GM23338 (cell line): Measurements from ENCODE around the gene RAC3. TPM values are rescaled to one million over a fixed set of nuclear protein-coding genes. Genes with fewer than 3 reads are reported as not detected.

Experiments
- ATAC-seq: fragments of 200-7000 bp; cut with Tn5 transposase; 3 replicates; pipeline ENCODE4 v1.9.1; 2020
- DNase-seq: peaks from one replicate; pipeline ENCODE4 v3.0.0-alpha.2; 2015; ENCODE audit warnings: low spot score
- H2AFZ ChIP-seq: fragments of 200-600 bp; sonication (generic); 2 replicates; pipeline ENCODE4 v1.8.0; 2016; ENCODE audit warnings: antibody characterized with exemption, mild to moderate bottlenecking, moderate library complexity
- H3F3A ChIP-seq: fragments of 200-600 bp; sonication (generic); replicated peaks from 2 replicates; pipeline ENCODE4 v1.8.0; 2017; ENCODE audit warnings: antibody characterized with exemption, mixed run types, low read depth
- H3K27ac ChIP-seq: fragments of 200-600 bp; sonication (generic); 2 replicates; pipeline ENCODE4 v1.6.1; 2016; ENCODE audit warnings: low read depth
- H3K27me3 ChIP-seq: fragments of 200-600 bp; sonication (generic); 2 replicates; pipeline ENCODE4 v1.8.0; 2016; ENCODE audit warnings: mild to moderate bottlenecking, mixed run types, moderate library complexity; ENCODE audit not compliant: insufficient read depth
- H3K36me3 ChIP-seq: fragments of 200-600 bp; sonication (generic); 2 replicates; pipeline ENCODE4 v1.8.0; 2016; ENCODE audit warnings: mild to moderate bottlenecking; ENCODE audit not compliant: insufficient read depth
- H3K4me1 ChIP-seq: fragments of 200-600 bp; sonication (generic); 2 replicates; pipeline ENCODE4 v1.8.0; 2016; ENCODE audit warnings: mild to moderate bottlenecking, moderate library complexity; ENCODE audit not compliant: insufficient read depth
- H3K4me2 ChIP-seq: fragments of 200-600 bp; sonication (generic); 2 replicates; pipeline ENCODE4 v1.7.1; 2017; ENCODE audit warnings: mixed run types
- H3K4me3 ChIP-seq: fragments of 200-600 bp; sonication (generic); 2 replicates; pipeline ENCODE4 v1.6.1; 2016; ENCODE audit warnings: mixed run types
- H3K79me2 ChIP-seq: fragments of 200-600 bp; sonication (generic); replicated peaks from 2 replicates; pipeline ENCODE4 v1.8.0; 2017; ENCODE audit warnings: mild to moderate bottlenecking; ENCODE audit not compliant: insufficient read depth
- H3K9me2 ChIP-seq: fragments of 200-600 bp; sonication (generic); 2 replicates; pipeline ENCODE4 v1.8.0; 2017; ENCODE audit not compliant: insufficient read depth
- H4K20me1 ChIP-seq: fragments of 200-600 bp; sonication (generic); replicated peaks from 2 replicates; pipeline ENCODE4 v1.8.0; 2017; ENCODE audit warnings: mild to moderate bottlenecking; ENCODE audit not compliant: insufficient read depth
- H3K27ac Mint-ChIP-seq: 2 replicates; pipeline ENCODE4 v1.8.0; 2020; ENCODE audit warnings: inconsistent platforms, mild to moderate bottlenecking, moderate library complexity, mixed read lengths
- H3K27me3 Mint-ChIP-seq: 3 replicates; pipeline ENCODE4 v1.8.0; 2022; ENCODE audit warnings: low read depth, mild to moderate bottlenecking, moderate library complexity, mixed read lengths, inconsistent platforms; ENCODE audit not compliant: insufficient read depth, poor library complexity
- H3K36me3 Mint-ChIP-seq: 3 replicates; pipeline ENCODE4 v1.8.0; 2021; ENCODE audit warnings: low read depth, mild to moderate bottlenecking, inconsistent platforms, moderate library complexity, mixed read lengths
- H3K4me1 Mint-ChIP-seq: 3 replicates; pipeline ENCODE4 v1.8.0; 2020; ENCODE audit warnings: mild to moderate bottlenecking, inconsistent platforms, mixed read lengths
- H3K4me3 Mint-ChIP-seq: 3 replicates; pipeline ENCODE4 v1.8.0; 2021; ENCODE audit warnings: moderate library complexity, mild to moderate bottlenecking, inconsistent platforms, mixed read lengths
- H3K9me3 Mint-ChIP-seq: 3 replicates; pipeline ENCODE4 v1.8.0; 2020; ENCODE audit warnings: moderate library complexity, mild to moderate bottlenecking, inconsistent platforms, mixed read lengths
- CREB1 ChIP-seq: fragments of 250-450 bp; sonication (Bioruptor Pico); IDR thresholded peaks from 2 replicates; pipeline ENCODE4 v1.5.0; 2020; ENCODE audit warnings: low read depth, mild to moderate bottlenecking, moderate library complexity
- EZH2phosphoT487 ChIP-seq: fragments of 200-600 bp; sonication (generic); IDR thresholded peaks from one replicate; pipeline ENCODE4 v1.8.1; 2018; ENCODE audit warnings: antibody characterized with exemption; ENCODE audit not compliant: unreplicated experiment
- JUNB ChIP-seq: IDR thresholded peaks from one replicate; pipeline ENCODE4 v1.6.1; 2016; ENCODE audit warnings: antibody characterized with exemption; ENCODE audit not compliant: unreplicated experiment
- NANOG ChIP-seq: IDR thresholded peaks from 2 replicates; pipeline ENCODE4 v1.6.1; 2016; ENCODE audit warnings: antibody characterized with exemption, borderline replicate concordance
- POLR2AphosphoS5 ChIP-seq: IDR thresholded peaks from 2 replicates; pipeline ENCODE4 v1.6.1; 2016; ENCODE audit warnings: antibody characterized with exemption, low read depth
- REST ChIP-seq: IDR thresholded peaks from one replicate; pipeline ENCODE4 v1.6.1; 2018; ENCODE audit warnings: antibody characterized with exemption; ENCODE audit not compliant: unreplicated experiment
- STAT1 ChIP-seq: IDR thresholded peaks from one replicate; pipeline ENCODE4 v1.6.1; 2016; ENCODE audit warnings: antibody characterized with exemption; ENCODE audit not compliant: unreplicated experiment
- ZNF331 ChIP-seq: fragments of 250-450 bp; sonication (Bioruptor Pico); IDR thresholded peaks from 2 replicates; pipeline ENCODE4 v1.5.0; 2020; ENCODE audit warnings: low read depth, mild to moderate bottlenecking, moderate library complexity
- polyA plus RNA-seq: library from polyadenylated mRNA; unstranded; fragments of >200 nt; fragmentation: Nextera tagmentation; extraction: Ambion mirVana; gene quantifications from 2 replicates; pipeline ENCODE4 v1.2.1, GENCODE V29; 2016
- total RNA-seq: library from RNA; depleted of rRNA; stranded (reverse); fragments of >200 nt; shearing (Covaris generic); gene quantifications from 2 replicates; pipeline ENCODE4 v1.2.3, GENCODE V29; 2014
- TF ChIP-seq, protein P1 (sequence below): fragments of 250-450 bp; sonication (Bioruptor Pico); IDR thresholded peaks from 2 replicates; pipeline ENCODE4 v1.5.0; 2020; ENCODE audit warnings: mild to moderate bottlenecking, moderate library complexity
- TF ChIP-seq, protein P2 (sequence below): IDR thresholded peaks from 2 replicates; pipeline ENCODE4 v1.6.1; 2016; ENCODE audit warnings: antibody characterized with exemption

Gene RAC3
- total and polyA plus RNA-seq, 2 experiments from 2014 or later: 31.5 to 293 TPM

DNA sequence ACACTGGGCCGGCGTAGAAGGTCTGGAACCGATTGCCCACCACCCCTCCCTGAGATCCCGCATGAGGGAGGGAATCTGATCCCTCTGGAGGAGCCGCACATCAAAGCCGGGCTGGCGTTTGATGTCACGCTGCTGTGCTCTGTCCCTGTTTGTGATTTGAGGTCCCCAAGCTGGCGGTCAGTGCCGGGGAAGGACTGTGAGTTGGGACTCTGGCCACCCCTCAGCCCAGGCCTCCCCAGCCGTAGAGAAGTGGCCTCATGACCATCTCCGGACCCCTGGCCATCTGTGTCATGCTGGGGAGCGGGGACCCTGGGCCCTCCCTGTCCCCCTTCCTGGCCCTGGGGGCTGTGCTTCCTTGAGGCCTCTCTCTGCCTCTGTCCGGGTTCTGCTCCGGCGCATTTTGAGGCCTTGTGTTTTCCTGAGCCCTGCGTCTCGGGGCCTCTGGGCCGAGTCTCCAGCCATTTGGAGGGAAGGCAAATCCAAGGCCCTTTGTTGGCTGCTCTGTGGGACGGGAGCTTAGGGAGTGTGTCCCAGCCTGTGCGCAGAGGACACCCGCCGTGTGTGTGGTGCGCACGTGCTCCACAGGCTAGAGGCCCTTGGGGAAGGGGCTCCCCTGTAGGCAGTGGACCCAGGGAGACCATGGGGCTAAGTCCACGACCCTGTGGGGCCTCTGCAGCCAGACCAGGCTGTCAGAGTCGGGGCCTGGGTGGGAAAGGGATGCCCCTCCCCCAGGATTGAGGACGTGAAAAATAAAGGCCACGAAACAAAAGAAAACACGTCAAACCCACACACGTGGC lies 39.0 kb upstream of the RAC3 start (continued):
- TF ChIP-seq, protein P1, sequence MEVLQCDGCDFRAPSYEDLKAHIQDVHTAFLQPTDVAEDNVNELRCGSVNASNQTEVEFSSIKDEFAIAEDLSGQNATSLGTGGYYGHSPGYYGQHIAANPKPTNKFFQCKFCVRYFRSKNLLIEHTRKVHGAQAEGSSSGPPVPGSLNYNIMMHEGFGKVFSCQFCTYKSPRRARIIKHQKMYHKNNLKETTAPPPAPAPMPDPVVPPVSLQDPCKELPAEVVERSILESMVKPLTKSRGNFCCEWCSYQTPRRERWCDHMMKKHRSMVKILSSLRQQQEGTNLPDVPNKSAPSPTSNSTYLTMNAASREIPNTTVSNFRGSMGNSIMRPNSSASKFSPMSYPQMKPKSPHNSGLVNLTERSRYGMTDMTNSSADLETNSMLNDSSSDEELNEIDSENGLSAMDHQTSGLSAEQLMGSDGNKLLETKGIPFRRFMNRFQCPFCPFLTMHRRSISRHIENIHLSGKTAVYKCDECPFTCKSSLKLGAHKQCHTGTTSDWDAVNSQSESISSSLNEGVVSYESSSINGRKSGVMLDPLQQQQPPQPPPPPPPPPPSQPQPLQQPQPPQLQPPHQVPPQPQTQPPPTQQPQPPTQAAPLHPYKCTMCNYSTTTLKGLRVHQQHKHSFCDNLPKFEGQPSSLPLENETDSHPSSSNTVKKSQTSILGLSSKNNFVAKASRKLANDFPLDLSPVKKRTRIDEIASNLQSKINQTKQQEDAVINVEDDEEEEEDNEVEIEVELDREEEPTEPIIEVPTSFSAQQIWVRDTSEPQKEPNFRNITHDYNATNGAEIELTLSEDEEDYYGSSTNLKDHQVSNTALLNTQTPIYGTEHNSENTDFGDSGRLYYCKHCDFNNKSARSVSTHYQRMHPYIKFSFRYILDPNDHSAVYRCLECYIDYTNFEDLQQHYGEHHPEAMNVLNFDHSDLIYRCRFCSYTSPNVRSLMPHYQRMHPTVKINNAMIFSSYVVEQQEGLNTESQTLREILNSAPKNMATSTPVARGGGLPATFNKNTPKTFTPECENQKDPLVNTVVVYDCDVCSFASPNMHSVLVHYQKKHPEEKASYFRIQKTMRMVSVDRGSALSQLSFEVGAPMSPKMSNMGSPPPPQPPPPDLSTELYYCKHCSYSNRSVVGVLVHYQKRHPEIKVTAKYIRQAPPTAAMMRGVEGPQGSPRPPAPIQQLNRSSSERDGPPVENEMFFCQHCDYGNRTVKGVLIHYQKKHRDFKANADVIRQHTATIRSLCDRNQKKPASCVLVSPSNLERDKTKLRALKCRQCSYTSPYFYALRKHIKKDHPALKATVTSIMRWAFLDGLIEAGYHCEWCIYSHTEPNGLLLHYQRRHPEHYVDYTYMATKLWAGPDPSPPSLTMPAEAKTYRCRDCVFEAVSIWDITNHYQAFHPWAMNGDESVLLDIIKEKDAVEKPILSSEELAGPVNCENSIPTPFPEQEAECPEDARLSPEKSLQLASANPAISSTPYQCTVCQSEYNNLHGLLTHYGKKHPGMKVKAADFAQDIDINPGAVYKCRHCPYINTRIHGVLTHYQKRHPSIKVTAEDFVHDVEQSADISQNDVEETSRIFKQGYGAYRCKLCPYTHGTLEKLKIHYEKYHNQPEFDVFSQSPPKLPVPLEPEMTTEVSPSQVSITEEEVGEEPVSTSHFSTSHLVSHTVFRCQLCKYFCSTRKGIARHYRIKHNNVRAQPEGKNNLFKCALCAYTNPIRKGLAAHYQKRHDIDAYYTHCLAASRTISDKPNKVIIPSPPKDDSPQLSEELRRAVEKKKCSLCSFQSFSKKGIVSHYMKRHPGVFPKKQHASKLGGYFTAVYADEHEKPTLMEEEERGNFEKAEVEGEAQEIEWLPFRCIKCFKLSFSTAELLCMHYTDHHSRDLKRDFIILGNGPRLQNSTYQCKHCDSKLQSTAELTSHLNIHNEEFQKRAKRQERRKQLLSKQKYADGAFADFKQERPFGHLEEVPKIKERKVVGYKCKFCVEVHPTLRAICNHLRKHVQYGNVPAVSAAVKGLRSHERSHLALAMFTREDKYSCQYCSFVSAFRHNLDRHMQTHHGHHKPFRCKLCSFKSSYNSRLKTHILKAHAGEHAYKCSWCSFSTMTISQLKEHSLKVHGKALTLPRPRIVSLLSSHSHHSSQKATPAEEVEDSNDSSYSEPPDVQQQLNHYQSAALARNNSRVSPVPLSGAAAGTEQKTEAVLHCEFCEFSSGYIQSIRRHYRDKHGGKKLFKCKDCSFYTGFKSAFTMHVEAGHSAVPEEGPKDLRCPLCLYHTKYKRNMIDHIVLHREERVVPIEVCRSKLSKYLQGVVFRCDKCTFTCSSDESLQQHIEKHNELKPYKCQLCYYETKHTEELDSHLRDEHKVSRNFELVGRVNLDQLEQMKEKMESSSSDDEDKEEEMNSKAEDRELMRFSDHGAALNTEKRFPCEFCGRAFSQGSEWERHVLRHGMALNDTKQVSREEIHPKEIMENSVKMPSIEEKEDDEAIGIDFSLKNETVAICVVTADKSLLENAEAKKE (CRISPR knock-in tag): no peak
- TF ChIP-seq NANOG: no peak
- TF ChIP-seq, protein P2, sequence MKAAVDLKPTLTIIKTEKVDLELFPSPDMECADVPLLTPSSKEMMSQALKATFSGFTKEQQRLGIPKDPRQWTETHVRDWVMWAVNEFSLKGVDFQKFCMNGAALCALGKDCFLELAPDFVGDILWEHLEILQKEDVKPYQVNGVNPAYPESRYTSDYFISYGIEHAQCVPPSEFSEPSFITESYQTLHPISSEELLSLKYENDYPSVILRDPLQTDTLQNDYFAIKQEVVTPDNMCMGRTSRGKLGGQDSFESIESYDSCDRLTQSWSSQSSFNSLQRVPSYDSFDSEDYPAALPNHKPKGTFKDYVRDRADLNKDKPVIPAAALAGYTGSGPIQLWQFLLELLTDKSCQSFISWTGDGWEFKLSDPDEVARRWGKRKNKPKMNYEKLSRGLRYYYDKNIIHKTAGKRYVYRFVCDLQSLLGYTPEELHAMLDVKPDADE: no peak

- no peak for ATAC-seq
- H3K36me3 ChIP-seq: no peaks in the 10 kb centered on the region
- no peak overlapping the region for H3K4me2 ChIP-seq
- H3K36me3 Mint-ChIP-seq: peaks cover 13% of the 10 kb centered on the region
- H3K27me3 ChIP-seq: no peaks in the 10 kb centered on the region
- H3K27ac Mint-ChIP-seq: no peak overlapping the region
- H3K9me2 ChIP-seq: no peaks in the 10 kb centered on the region
- H3K4me3 ChIP-seq: no peak overlapping the region
- H3K79me2 ChIP-seq: no peaks in the 10 kb centered on the region
- peaks cover 13% of the 10 kb centered on the region for H3K27me3 Mint-ChIP-seq
- no peak for DNase-seq
- peaks cover 11% of the 10 kb centered on the region; the same call in 1 of the 2 replicates for H3K4me1 ChIP-seq
- H3K4me3 Mint-ChIP-seq: no peak overlapping the region
- peaks cover 27% of the 10 kb centered on the region for H3K4me1 Mint-ChIP-seq
- no peaks in the 10 kb centered on the region for H3K9me3 Mint-ChIP-seq
- no peak overlapping the region for H2AFZ ChIP-seq
- peaks cover 6% of the 10 kb centered on the region for H4K20me1 ChIP-seq
- H3K27ac ChIP-seq: no peak overlapping the region
- H3F3A ChIP-seq: 0 out of 2 replicates have a peak, but pooled peaks cover 3% of the 10 kb centered on the region
- TF ChIP-seq POLR2AphosphoS5: no peak
- TF ChIP-seq REST: no peak
- TF ChIP-seq, protein P2: no peak
- no peak for TF ChIP-seq NANOG
- no peak for TF ChIP-seq CREB1 (CRISPR knock-in tag)
- no peak for TF ChIP-seq EZH2phosphoT487
- TF ChIP-seq JUNB: no peak
- TF ChIP-seq STAT1: no peak
- TF ChIP-seq ZNF331 (CRISPR knock-in tag): no peak
These were observed 37.5 kb upstream of the RAC3 start for GRCh38 chr17:81993729-81994592.
